Measurements from ENCODE around the gene PTPN3.

PTPN3 gene

GRCh38 chr9:109335121-109335520, 163.0 kb downstream of the PTPN3 start:
- DNase-seq, result no peak

GRCh38 chr9:109331353-109331752, 166.8 kb downstream of the PTPN3 start:
- no peak for DNase-seq

GRCh38 chr9:109329638-109330258, 168.4 kb downstream of the PTPN3 start:
- no peak for DNase-seq

GRCh38 chr9:109328978-109329637, 169.0 kb downstream of the PTPN3 start:
- no peak for DNase-seq
